Mesenchymal stem cell (in vitro differentiated cells and primary cell): ENCODE measurements around the gene GRK6.

Experiments used
- DNase-seq: peaks from one replicate; pipeline ENCODE4 v3.0.0-alpha.2; 2013
- H2AFZ ChIP-seq: one replicate; pipeline ENCODE4 v1.6.1; 2013; ENCODE audit warnings: low read depth, mild to moderate bottlenecking, control low read depth, inconsistent platforms, low read length, moderate library complexity
- H2AK5ac ChIP-seq: 2 replicates; pipeline ENCODE4 v1.6.1; 2013; ENCODE audit warnings: low read length, moderate library complexity, mild to moderate bottlenecking, inconsistent platforms; ENCODE audit not compliant: severe bottlenecking
- H2BK120ac ChIP-seq: one replicate; pipeline ENCODE4 v1.6.1; 2013; ENCODE audit warnings: low read depth, mild to moderate bottlenecking, inconsistent platforms, low read length, moderate library complexity
- H2BK12ac ChIP-seq, 2 experiments: one replicate each; pipeline ENCODE4 v1.6.1; 2013; ENCODE audit warnings: inconsistent platforms in 2 of 2, low read length in 2 of 2, mild to moderate bottlenecking in 2 of 2, moderate library complexity in 2 of 2, control low read depth in 1 of 2
- H2BK15ac ChIP-seq: one replicate; pipeline ENCODE4 v1.6.1; 2013; ENCODE audit warnings: mild to moderate bottlenecking, low read depth, inconsistent platforms; ENCODE audit not compliant: poor library complexity, severe bottlenecking
- H2BK5ac ChIP-seq: 2 replicates; pipeline ENCODE4 v1.6.1; 2013; ENCODE audit warnings: low read depth, mild to moderate bottlenecking, low read length, control low read depth, inconsistent platforms; ENCODE audit not compliant: poor library complexity, severe bottlenecking
- H3K14ac ChIP-seq, 2 experiments: one replicate each; pipeline ENCODE4 v1.6.1; 2013; ENCODE audit warnings: inconsistent platforms in 2 of 2, low read length in 2 of 2, control low read depth in 1 of 2, mild to moderate bottlenecking in 1 of 2, moderate library complexity in 1 of 2
- H3K18ac ChIP-seq, 2 experiments: one replicate each; pipeline ENCODE4 v1.6.1; 2013; ENCODE audit warnings: inconsistent platforms in 2 of 2, low read length in 2 of 2, control low read depth in 1 of 2, low read depth in 1 of 2, mild to moderate bottlenecking in 1 of 2
- H3K23ac ChIP-seq, 2 experiments: one replicate each; pipeline ENCODE4 v1.6.1; 2013; ENCODE audit warnings: inconsistent platforms in 2 of 2, low read length in 2 of 2, mild to moderate bottlenecking in 2 of 2, moderate library complexity in 2 of 2, control low read depth in 1 of 2
- H3K27ac ChIP-seq: 2 replicates; pipeline ENCODE4 v1.5.1; 2013; ENCODE audit warnings: mild to moderate bottlenecking, moderate library complexity, low read length, control low read depth, inconsistent platforms; ENCODE audit not compliant: poor library complexity, severe bottlenecking
- H3K27me3 ChIP-seq, 2 experiments: 2 replicates each; pipeline versions ENCODE4 v1.6.1 to v1.7.0; 2013; ENCODE audit warnings: low read length in 2 of 2, mild to moderate bottlenecking in 2 of 2, moderate library complexity in 2 of 2, control low read depth in 1 of 2, inconsistent platforms in 1 of 2; ENCODE audit not compliant: control insufficient read depth in 1 of 2, insufficient read depth in 1 of 2
- H3K36me3 ChIP-seq, 2 experiments: 2 replicates each; pipeline versions ENCODE4 v1.6.1 to v1.7.0; 2013; ENCODE audit warnings: low read length in 2 of 2, control low read depth in 1 of 2, inconsistent platforms in 1 of 2, low read depth in 1 of 2, mild to moderate bottlenecking in 1 of 2; ENCODE audit not compliant: insufficient read depth in 2 of 2, control insufficient read depth in 1 of 2
- H3K4ac ChIP-seq, 2 experiments: one replicate each; pipeline ENCODE4 v1.6.1; 2013; ENCODE audit warnings: inconsistent platforms in 2 of 2, low read length in 2 of 2, mild to moderate bottlenecking in 2 of 2, moderate library complexity in 2 of 2, control low read depth in 1 of 2, low read depth in 1 of 2
- H3K4me1 ChIP-seq: 2 replicates; pipeline ENCODE4 v1.6.1; 2013; ENCODE audit warnings: low read depth, low read length, control low read depth; ENCODE audit not compliant: control insufficient read depth, insufficient read depth
- H3K4me2 ChIP-seq: 2 replicates; pipeline ENCODE4 v1.6.1; 2013; ENCODE audit warnings: low read length, mild to moderate bottlenecking, inconsistent platforms; ENCODE audit not compliant: poor library complexity, severe bottlenecking
- H3K4me3 ChIP-seq, 2 experiments: 2 replicates each; pipeline versions ENCODE4 v1.5.1 to v1.7.0; 2013; ENCODE audit warnings: low read length in 2 of 2, mild to moderate bottlenecking in 2 of 2, control low read depth in 1 of 2, low read depth in 1 of 2; ENCODE audit not compliant: insufficient read depth in 1 of 2
- H3K79me1 ChIP-seq: replicated peaks from 2 replicates; pipeline ENCODE4 v1.6.1; 2013; ENCODE audit warnings: mild to moderate bottlenecking, control low read depth, low read length, inconsistent platforms; ENCODE audit not compliant: poor library complexity, severe bottlenecking
- H3K9ac ChIP-seq: 2 replicates; pipeline ENCODE4 v1.7.0; 2013; ENCODE audit warnings: mild to moderate bottlenecking, low read length, moderate library complexity
- H3K9me3 ChIP-seq: 2 replicates; pipeline ENCODE4 v1.7.0; 2013; ENCODE audit warnings: mild to moderate bottlenecking, low read length; ENCODE audit not compliant: control insufficient read depth
- H4K8ac ChIP-seq: one replicate; pipeline ENCODE4 v1.6.1; 2013; ENCODE audit warnings: inconsistent platforms, mild to moderate bottlenecking, low read length, moderate library complexity
- H4K91ac ChIP-seq: one replicate; pipeline ENCODE4 v1.6.1; 2013; ENCODE audit warnings: mild to moderate bottlenecking, low read length, inconsistent platforms
- WGBS: methylation state at CpG from one replicate; pipeline ENCODE4 v1.1.7; 2013; ENCODE audit warnings: mixed read lengths; 5-methylcytosine and 5-hydroxymethylcytosine counted together

Gene GRK6

GRCh38 chr5:177487144-177487543 lies 60.7 kb downstream of the GRK6 start:
- Histone ChIP-seq H2AFZ (no peak overlapping the region), H3K14ac (no peak overlapping the region), H2BK12ac (no peak overlapping the region), H3K4me1 (peaks cover 76% of the 10 kb centered on the region), H3K4ac (no peak overlapping the region), H3K9me3 (no peaks in the 10 kb centered on the region), H3K18ac (no peak overlapping the region), H3K4me3 (no peak overlapping the region), H4K8ac (no peak overlapping the region), H2BK5ac (no peak overlapping the region), H3K9ac (no peak overlapping the region), H3K36me3 (peaks cover 85 to 99% of the 10 kb centered on the region in 2 experiments), H2BK15ac (no peak overlapping the region), H3K27me3 (no peaks in the 10 kb centered on the region), H3K4me2 (no peak overlapping the region), H4K91ac (no peak overlapping the region), H2AK5ac (no peak overlapping the region), H3K79me1 (peaks cover 9% of the 10 kb centered on the region), H3K23ac (no peak overlapping the region), H2BK120ac (no peak overlapping the region), H3K27ac (no peak overlapping the region)
- 98% methylated on average over 8 of the region's 8 CpGs for WGBS
- DNase-seq, result no peak

GRCh38 chr5:177487975-177488374 lies 61.5 kb downstream of the GRK6 start:
- WGBS, result 97% methylated on average over 15 of the region's 15 CpGs
- Histone ChIP-seq H3K18ac (no peak overlapping the region), H3K79me1 (peaks cover 7% of the 10 kb centered on the region), H2BK5ac (no peak overlapping the region), H3K9ac (no peak overlapping the region), H3K27ac (peak overlapping the region; percentile 6), H2BK120ac (no peak overlapping the region), H2BK12ac (no peak overlapping the region), H4K8ac (no peak overlapping the region), H4K91ac (no peak overlapping the region), H2AFZ (no peak overlapping the region), H2BK15ac (no peak overlapping the region), H3K4me3 (no peak overlapping the region), H3K14ac (no peak overlapping the region), H3K36me3 (peaks cover 90 to 99% of the 10 kb centered on the region in 2 experiments), H3K4ac (no peak overlapping the region), H3K4me1 (peaks cover 78% of the 10 kb centered on the region), H3K23ac (no peak overlapping the region), H3K9me3 (no peaks in the 10 kb centered on the region), H2AK5ac (no peak overlapping the region), H3K27me3 (no peaks in the 10 kb centered on the region), H3K4me2 (no peak overlapping the region)
- no peak for DNase-seq

- H3K36me3 ChIP-seq, result peaks cover 90 to 99% of the 10 kb centered on the region in 2 experiments
- no peak for DNase-seq
- H3K4ac ChIP-seq, result no peak overlapping the region
- no peak overlapping the region for H4K91ac ChIP-seq
- H2BK120ac ChIP-seq, result no peak overlapping the region
- H3K79me1 ChIP-seq, result peaks cover 5% of the 10 kb centered on the region
- no peak overlapping the region for H3K18ac ChIP-seq
- no peak overlapping the region for H2BK5ac ChIP-seq
- H3K23ac ChIP-seq, result no peak overlapping the region
- H3K27me3 ChIP-seq, result no peaks in the 10 kb centered on the region
- H3K4me2 ChIP-seq, result no peak overlapping the region
- H2BK15ac ChIP-seq, result no peak overlapping the region
- H4K8ac ChIP-seq, result no peak overlapping the region
- no peaks in the 10 kb centered on the region for H3K9me3 ChIP-seq
- H2AFZ ChIP-seq, result no peak overlapping the region
- H3K4me1 ChIP-seq, result peaks cover 78% of the 10 kb centered on the region
- H3K27ac ChIP-seq, result no peak overlapping the region
- no peak overlapping the region for H3K4me3 ChIP-seq
- H3K14ac ChIP-seq, result no peak overlapping the region
- H2AK5ac ChIP-seq, result no peak overlapping the region
- WGBS, result 90% methylated on average over 21 of the region's 26 CpGs
- peak overlapping the region in 1 of 2 experiments; percentile 12 for H2BK12ac ChIP-seq
- H3K9ac ChIP-seq, result no peak overlapping the region
These were observed 62.7 kb downstream of the GRK6 start for GRCh38 chr5:177489119-177489716.

- Histone ChIP-seq H2BK15ac (no peak overlapping the region), H3K23ac (no peak overlapping the region), H3K4me1 (peaks cover 72% of the 10 kb centered on the region), H3K36me3 (peaks cover 77 to 89% of the 10 kb centered on the region in 2 experiments), H3K27me3 (no peaks in the 10 kb centered on the region), H3K4ac (no peak overlapping the region), H2BK120ac (no peak overlapping the region), H2BK12ac (peak overlapping the region in 1 of 2 experiments; percentile 4), H4K91ac (no peak overlapping the region), H3K9ac (no peak overlapping the region), H2AK5ac (no peak overlapping the region), H3K79me1 (peaks cover 5% of the 10 kb centered on the region), H3K4me3 (no peak overlapping the region), H4K8ac (peak overlapping the region; percentile 7), H2AFZ (no peak overlapping the region), H3K18ac (no peak overlapping the region), H3K9me3 (no peaks in the 10 kb centered on the region), H3K14ac (peak overlapping the region in 1 of 2 experiments; percentile 80), H3K27ac (peak overlapping the region; percentile 44), H2BK5ac (no peak overlapping the region), H3K4me2 (no peak overlapping the region)
- no peak for DNase-seq
- 97% methylated on average over 15 of the region's 15 CpGs for WGBS
These were observed 64.0 kb downstream of the GRK6 start for GRCh38 chr5:177490311-177490991.
